ENCODE measurements around the gene FRMD4A.
"Not testable (repeated sequence)": the region's sequence is repeated elsewhere in the genome, so short reads cannot be mapped to it uniquely, and the experiment has no call there.

The FRMD4A gene

DNA sequence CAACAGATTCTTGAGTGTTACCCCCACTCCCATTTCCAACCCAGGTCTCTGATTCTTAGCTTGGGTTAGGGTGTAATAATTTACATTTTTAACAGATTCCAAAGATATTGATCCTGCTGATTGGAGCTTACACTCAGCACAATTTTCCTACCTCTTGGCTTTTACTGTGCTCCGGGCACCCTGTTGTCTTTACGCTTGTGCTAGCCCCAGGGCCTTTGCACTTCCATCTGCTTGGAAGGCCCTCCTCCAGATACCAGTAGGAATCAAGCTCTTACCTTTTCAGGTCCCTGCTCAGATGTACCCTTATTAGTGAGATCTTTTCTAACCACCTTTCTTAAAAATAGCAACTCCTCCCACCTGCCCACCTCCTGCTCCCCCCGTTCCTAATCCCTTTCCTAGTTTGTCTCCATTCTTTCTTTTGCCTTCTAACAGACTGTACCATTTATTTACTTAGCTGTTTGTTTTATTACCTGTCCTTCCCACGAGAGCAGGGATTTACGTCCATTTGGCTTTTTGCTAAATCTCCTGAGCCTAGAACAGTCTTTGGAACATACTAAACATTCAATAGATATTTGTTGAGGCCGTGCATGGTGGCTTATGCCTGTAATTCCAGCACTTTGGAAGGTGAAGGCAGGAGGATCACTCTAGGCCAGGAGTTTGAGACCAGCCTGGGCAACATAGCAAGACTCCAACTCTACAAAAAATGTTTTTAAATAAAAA is 427.7 kb downstream of the FRMD4A start:
- DNase-seq = no peak

GRCh38 chr10:13899941-13900340 is 430.8 kb downstream of the FRMD4A start:
- no peak for DNase-seq

DNA sequence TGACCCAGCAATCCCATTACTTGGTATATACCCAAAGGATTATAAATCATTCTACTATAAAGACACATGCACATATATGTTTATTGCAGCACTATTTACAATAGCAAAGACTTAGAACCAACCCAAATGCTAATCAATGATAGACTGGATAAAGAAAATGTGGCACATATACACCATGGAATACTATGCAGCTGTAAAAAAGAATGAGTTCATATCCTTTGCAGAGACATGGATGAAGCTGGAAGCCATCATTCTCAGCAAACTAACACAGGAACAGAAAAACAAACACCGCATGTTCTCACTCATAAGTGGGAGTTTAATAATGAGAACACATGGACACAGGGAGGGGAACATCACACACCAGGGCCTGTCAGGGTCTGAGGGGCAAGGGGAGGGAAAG is 434.6 kb downstream of the FRMD4A start:
- not testable (repeated sequence) for DNase-seq

- DNase-seq = no peak
Measured at GRCh38 chr10:13894412-13895093, 436.2 kb downstream of the FRMD4A start.

GRCh38 chr10:13893926-13894325 is 436.8 kb downstream of the FRMD4A start:
- DNase-seq = no peak

GRCh38 chr10:13892871-13893270 is 437.9 kb downstream of the FRMD4A start:
- DNase-seq = no peak

DNA sequence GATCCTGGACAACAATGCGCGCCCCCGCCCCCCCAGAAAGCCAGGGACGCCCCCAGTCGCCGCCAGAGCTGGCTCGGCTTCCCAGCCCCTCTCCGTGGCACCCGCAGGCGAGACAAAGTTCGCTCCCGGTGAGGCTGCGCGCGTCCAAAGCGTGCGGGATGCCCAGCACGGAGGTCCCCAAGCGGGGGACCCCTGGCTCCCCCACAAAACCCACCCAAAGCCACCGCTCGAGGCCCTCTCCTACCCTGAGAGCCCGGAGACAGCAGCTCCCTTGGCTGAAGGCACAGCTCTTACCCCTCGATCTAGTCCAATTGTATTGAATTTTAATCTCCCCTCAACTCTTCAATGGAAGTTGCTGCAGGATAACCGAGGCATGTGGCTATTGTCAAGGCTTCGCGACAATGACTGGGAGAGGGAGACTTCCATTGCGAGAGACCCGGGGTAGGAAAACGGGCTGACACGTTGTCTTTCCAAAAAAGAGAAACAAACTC is 438.7 kb downstream of the FRMD4A start:
- no peak for DNase-seq

DNA sequence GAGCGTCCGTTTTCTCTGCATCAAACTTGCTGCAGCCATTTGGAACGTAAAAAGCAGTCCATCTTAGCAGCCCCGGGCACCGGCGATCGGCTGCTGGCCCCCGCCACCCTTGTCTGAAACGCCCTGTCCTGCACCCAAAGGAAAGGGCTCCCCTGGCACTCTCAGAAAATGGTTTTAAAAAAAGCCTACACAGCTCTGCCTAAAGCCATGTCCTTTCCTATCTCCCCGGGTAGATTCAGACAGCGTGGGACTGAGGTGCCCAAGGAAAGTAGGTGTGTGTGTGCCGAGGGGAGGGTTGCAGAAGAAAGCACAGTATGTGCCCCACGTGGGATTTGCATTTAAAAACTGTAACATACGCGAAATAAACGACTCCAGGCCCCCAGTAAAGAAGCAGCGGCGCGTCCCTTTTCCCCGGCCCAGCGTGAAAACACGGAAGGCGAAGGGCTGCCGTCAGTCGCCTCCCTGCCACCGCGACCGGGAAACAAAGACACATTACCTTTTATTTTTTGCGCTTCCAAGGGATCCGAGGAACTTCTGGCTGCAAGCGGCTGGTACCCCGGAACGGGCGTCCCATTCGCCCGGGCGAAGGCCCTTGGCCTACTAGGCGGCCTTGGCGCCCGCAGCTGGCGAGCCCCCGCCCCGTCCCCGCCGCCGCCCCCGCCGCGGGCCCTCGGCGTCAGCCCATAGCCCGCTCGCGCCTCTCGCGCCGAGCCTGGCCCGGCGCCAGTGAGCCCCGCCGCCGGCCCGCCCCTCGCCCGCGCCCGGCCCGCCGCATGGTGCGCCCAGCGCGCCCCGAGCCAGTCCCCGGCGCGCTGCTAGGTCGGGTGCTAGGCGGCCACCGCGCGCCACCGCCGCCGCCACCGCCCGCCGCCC is 439.4 kb downstream of the FRMD4A start:
- no peak for DNase-seq

- no peak for DNase-seq
Measured at GRCh38 chr10:13890233-13891127, 440.2 kb downstream of the FRMD4A start.

- no peak for DNase-seq
Measured at GRCh38 chr10:13887761-13888160, 443.0 kb downstream of the FRMD4A start.

GRCh38 chr10:13885238-13885990 is 445.3 kb downstream of the FRMD4A start:
- DNase-seq = no peak

- no peak for DNase-seq
Measured at GRCh38 chr10:13883636-13884444, 446.9 kb downstream of the FRMD4A start.

DNA sequence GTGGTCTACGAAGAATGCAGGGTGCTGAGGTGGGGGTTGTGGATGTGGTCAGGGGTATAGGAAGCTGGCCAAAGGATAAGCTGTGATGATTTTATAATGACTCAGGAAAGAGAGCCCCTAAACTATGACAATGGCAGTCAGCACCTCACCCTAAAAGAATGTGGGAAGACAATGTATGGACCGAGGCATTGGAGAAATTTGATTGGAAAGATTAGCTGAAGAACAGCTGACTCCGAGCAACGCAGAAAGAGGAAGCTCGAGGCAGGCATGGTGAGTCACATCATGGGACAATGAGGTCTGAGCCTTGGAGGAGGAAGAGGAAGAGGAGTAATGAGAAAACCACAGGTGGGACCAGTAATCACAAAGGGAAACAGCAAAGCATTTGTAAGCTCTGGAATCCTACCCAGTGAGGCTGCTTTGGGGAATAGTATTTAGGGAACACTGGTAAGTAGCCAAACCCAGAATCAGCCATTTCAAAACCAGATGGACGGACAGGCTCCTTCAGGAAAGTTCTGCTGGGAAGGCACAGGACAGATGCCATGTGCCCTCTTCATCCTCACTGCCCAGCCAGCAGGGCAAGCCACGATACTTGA is 448.5 kb downstream of the FRMD4A start:
- DNase-seq = no peak

GRCh38 chr10:13880760-13881159 is 450.0 kb downstream of the FRMD4A start:
- no peak for DNase-seq

DNA sequence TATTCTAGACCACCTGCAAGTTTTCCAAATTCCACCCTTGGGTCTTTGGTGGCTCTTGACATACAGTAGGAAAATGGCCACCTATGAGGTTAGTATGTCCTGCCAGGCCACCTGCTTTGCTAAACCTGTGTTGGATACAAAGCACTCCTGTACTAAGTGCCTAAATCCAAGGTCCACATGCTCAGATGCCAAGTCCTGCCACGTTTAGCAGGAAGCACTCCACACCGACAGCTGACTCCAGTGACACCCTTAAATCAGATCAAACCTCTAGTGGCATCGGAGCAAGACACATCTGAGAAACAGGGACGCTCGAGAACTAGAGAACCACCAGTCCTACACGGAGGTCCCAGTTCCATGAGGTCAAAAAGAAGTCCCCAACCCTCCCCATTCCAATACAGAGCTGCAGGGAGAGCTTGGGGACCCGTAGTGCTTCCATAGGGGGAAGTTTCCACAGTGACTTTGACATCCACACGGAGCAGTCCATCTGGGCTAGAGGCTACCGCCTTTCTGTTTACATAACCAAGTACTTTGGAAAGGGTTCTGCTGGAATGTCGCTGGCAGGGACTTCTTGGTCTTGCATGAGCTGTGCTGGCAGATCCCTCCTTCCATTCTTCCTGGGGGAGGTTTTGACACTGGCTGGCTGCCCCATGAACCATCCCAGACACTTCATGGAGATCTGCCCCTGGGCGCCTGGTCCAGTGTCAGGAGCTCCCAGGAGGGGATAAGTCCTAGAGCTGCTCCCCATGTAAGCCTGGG is 453.4 kb downstream of the FRMD4A start:
- no peak for DNase-seq

DNA sequence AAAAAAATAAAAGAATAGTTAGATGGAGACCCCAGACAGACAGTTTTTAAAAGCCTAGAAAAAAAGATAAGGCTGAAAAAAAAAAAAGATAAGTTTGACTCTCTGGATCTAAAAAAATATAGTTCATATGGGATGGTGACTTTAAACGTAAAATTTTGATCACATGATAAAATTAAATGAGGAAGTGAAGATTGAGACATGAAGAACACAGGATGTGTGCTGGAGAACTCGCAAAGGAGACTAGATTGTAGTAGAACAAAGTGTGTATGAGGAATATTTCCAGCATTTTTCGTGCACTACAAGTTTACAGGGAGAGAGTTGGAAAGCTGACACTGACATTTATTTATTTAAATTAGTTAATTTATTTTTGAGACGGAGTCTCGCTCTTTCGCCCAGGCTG is 457.5 kb downstream of the FRMD4A start:
- no peak for DNase-seq

DNA sequence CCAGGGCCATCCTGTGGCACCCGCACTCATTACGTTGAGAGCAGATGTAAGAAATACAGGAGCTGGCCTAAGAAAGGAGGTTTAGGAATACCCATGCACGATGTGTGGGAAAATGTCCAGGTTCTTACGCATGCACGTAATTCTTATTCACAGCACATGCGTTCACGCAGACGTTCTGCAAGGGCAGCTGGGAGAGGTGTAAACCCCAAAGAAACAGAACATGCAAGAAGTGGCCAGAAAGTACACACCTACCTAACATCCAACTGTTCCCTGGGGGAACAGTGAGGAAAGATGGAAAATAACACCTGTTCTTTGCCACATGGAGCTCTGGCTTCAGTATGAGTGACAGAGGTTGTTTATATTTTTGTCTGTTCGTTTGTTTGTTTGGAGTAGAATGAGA is 458.3 kb downstream of the FRMD4A start:
- no peak for DNase-seq

DNA sequence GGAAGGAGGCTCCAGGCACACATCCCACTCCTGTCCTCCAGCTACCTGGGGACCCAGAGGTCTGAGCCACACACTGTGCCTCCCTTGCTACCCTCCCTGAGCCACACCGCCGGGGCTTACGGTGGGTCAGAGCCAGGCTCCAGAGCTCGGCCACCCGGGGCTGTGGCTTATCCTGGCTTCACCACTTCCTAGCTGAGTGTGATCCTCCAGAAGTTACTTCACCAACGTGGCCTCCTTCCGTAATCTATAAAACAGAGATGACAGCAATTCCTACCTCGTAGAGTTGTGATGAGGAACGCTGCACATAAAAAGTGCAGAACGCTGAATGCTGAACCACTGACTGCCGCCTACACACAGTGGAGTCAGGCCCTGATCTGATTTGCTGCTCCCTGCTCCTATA is 458.9 kb downstream of the FRMD4A start:
- no peak for DNase-seq

- no peak for DNase-seq
Measured at GRCh38 chr10:13871011-13871410, 459.7 kb downstream of the FRMD4A start.

- DNase-seq = no peak
Measured at GRCh38 chr10:13869295-13869664, 461.4 kb downstream of the FRMD4A start.
